Thoracic aorta (tissue), 2 donors: ENCODE measurements around the gene SGMS1. TPM values are rescaled to one million over a fixed set of nuclear protein-coding genes. Genes with fewer than 3 reads are reported as not detected.

Experiments used
- ATAC-seq: fragments of 150-250 bp; one replicate; pipeline ENCODE4 v1.8.0; 2017; ENCODE audit warnings: low read depth; ENCODE audit not compliant: insufficient number of reproducible peaks, low FRiP score
- DNase-seq: peaks from one replicate; pipeline ENCODE4 v3.0.0-alpha.2; 2020; ENCODE audit warnings: low spot score
- H3K27ac ChIP-seq, 2 donors: fragments of 200-600 bp; sonication (generic); 1 replicate in 1 of 2; 2 replicates in 1 of 2; pipeline ENCODE4 v1.5.1; 2016; ENCODE audit warnings: mild to moderate bottlenecking in 2 of 2, moderate library complexity in 2 of 2
- H3K27me3 ChIP-seq: fragments of 200-600 bp; sonication (generic); replicated peaks from 2 replicates; pipeline ENCODE4 v1.6.0; 2016; ENCODE audit warnings: mild to moderate bottlenecking; ENCODE audit not compliant: insufficient read depth
- H3K36me3 ChIP-seq: fragments of 200-600 bp; sonication (generic); one replicate; pipeline ENCODE4 v1.5.1; 2016
- H3K4me1 ChIP-seq, 2 donors: fragments of 200-600 bp; sonication (generic); 1 replicate in 1 of 2; 2 replicates in 1 of 2; pipeline versions ENCODE4 v1.5.1 to v1.6.0; 2016; ENCODE audit warnings: low read depth in 2 of 2, mild to moderate bottlenecking in 1 of 2; ENCODE audit not compliant: control insufficient read depth in 1 of 2
- H3K4me3 ChIP-seq: fragments of 200-600 bp; sonication (generic); 2 replicates; pipeline ENCODE4 v1.5.1; 2016; ENCODE audit warnings: mild to moderate bottlenecking
- H3K9me3 ChIP-seq: fragments of 200-600 bp; sonication (generic); 2 replicates; pipeline ENCODE4 v1.5.1; 2016
- total RNA-seq, 2 donors: library from RNA; depleted of rRNA; stranded (reverse); fragments of >200 nt; gene quantifications; one replicate each; pipeline versions ENCODE4 v1.1.0 to v1.2.3, GENCODE V29; 2016
- TF ChIP-seq, protein P1 (sequence below): fragments of 200-600 bp; sonication (generic); IDR thresholded peaks from one replicate; pipeline ENCODE4 v1.5.1; 2019; ENCODE audit warnings: antibody characterized with exemption

The SGMS1 gene
- total RNA-seq, 2 donors from 2014 or later: 60.5 to 92.3 TPM

GRCh38 chr10:50622706-50623662 lies 772 bp downstream of the SGMS1 start:
- DNase-seq (peak; percentile 4), ATAC-seq (no peak)
- TF ChIP-seq, protein P1, sequence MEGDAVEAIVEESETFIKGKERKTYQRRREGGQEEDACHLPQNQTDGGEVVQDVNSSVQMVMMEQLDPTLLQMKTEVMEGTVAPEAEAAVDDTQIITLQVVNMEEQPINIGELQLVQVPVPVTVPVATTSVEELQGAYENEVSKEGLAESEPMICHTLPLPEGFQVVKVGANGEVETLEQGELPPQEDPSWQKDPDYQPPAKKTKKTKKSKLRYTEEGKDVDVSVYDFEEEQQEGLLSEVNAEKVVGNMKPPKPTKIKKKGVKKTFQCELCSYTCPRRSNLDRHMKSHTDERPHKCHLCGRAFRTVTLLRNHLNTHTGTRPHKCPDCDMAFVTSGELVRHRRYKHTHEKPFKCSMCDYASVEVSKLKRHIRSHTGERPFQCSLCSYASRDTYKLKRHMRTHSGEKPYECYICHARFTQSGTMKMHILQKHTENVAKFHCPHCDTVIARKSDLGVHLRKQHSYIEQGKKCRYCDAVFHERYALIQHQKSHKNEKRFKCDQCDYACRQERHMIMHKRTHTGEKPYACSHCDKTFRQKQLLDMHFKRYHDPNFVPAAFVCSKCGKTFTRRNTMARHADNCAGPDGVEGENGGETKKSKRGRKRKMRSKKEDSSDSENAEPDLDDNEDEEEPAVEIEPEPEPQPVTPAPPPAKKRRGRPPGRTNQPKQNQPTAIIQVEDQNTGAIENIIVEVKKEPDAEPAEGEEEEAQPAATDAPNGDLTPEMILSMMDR: no peak

GRCh38 chr10:50621968-50622705 lies 1.6 kb downstream of the SGMS1 start:
- Histone ChIP-seq H3K9me3 (no peaks in the 10 kb centered on the region), H3K4me1 (peaks cover 8 to 22% of the 10 kb centered on the region in 2 donors), H3K36me3 (no peaks in the 10 kb centered on the region), H3K27me3 (no peaks in the 10 kb centered on the region), H3K4me3 (peak overlapping the region; percentile 93), H3K27ac (peak overlapping the region; percentile 92 to 100)
- ATAC-seq (no peak), DNase-seq (peak; percentile 98)
- TF ChIP-seq, protein P1: no peak

More at GRCh38 chr10:50622706-50623662, 772 bp downstream of the SGMS1 start:
- no peaks in the 10 kb centered on the region for H3K36me3 ChIP-seq
- H3K9me3 ChIP-seq: no peaks in the 10 kb centered on the region
- peaks cover 8 to 22% of the 10 kb centered on the region in 2 donors for H3K4me1 ChIP-seq
- peak overlapping the region; percentile 92 to 100 for H3K27ac ChIP-seq
- H3K4me3 ChIP-seq: peak overlapping the region; percentile 93
- no peaks in the 10 kb centered on the region for H3K27me3 ChIP-seq

DNA sequence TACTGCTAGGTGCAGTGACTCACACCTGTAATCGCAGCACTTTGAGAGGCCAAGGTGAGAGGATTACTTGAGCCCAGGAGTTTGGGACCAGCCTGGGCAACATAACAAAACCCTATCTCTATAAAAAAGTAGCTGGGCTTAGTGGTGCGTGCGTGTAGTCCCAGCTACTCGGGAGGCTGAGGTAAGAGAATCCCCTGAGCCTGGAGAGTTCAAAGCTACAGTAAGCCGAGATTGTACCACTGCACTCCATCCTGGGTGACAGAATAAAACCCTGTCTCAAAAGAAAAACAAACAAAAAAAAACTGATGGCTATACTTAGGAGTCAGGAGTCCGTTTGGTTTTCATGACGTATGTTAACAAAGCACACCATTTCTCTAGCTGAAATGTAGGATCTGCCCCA lies 2.9 kb downstream of the SGMS1 start:
- Histone ChIP-seq H3K4me1 (peaks cover 8 to 19% of the 10 kb centered on the region in 2 donors), H3K36me3 (no peaks in the 10 kb centered on the region), H3K9me3 (no peaks in the 10 kb centered on the region), H3K27ac (no peak overlapping the region), H3K4me3 (no peak overlapping the region), H3K27me3 (no peaks in the 10 kb centered on the region)
- TF ChIP-seq, protein P1: no peak
- DNase-seq (no peak), ATAC-seq (no peak)

- Histone ChIP-seq H3K27ac (no peak overlapping the region), H3K9me3 (no peaks in the 10 kb centered on the region), H3K36me3 (no peaks in the 10 kb centered on the region), H3K4me3 (no peak overlapping the region), H3K4me1 (peaks cover 8 to 14% of the 10 kb centered on the region in 2 donors), H3K27me3 (no peaks in the 10 kb centered on the region)
- TF ChIP-seq, protein P1: no peak
- no peak for ATAC-seq
- DNase-seq: no peak
These were observed 3.9 kb downstream of the SGMS1 start for GRCh38 chr10:50619882-50620281.

DNA sequence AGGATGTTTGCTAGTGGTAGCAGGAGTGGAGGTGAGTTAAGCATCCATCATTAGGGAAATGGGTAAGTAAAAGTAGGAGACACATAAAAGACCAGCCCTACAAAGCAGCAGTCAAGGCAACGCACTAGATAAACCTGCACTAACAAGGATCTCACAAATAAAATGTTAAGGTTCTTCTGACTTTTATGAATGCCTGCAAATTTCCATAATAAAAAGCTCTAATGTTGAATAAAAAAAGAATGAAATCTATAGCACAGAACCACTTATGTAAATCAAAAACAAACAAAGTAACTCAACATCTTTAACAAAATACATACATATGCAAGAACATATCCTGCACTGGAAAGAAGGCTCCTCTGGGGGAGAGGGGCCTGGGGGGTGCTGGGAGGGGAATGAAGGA lies 4.6 kb downstream of the SGMS1 start:
- no peak for DNase-seq
- ATAC-seq: no peak
- TF ChIP-seq, protein P1: no peak
- no peak overlapping the region for H3K4me3 ChIP-seq
- H3K27me3 ChIP-seq: no peaks in the 10 kb centered on the region
- H3K4me1 ChIP-seq: peaks cover 8 to 20% of the 10 kb centered on the region in 2 donors
- H3K36me3 ChIP-seq: no peaks in the 10 kb centered on the region
- no peaks in the 10 kb centered on the region for H3K9me3 ChIP-seq
- no peak overlapping the region for H3K27ac ChIP-seq
